HepG2 (cell line): ENCODE results near the gene ARL11. TPM values are rescaled to one million over a fixed set of nuclear protein-coding genes. Genes with fewer than 3 reads are reported as not detected.

Experiments
- BHLHE40 ChIP-seq: IDR thresholded peaks from 2 replicates; pipeline ENCODE4 v1.6.1; 2011; ENCODE audit warnings: low read length, improper control_type of control experiment
- HHEX ChIP-seq: IDR thresholded peaks from 2 replicates; pipeline ENCODE4 v1.6.1; 2016; ENCODE audit warnings: control low read depth
- KIAA2018 ChIP-seq: sonication (generic); formaldehyde crosslinking; IDR thresholded peaks from 2 replicates; pipeline ENCODE4 v1.5.0; 2020; ENCODE audit warnings: mild to moderate bottlenecking, missing genetic modification reagents, borderline replicate concordance
- RFXANK ChIP-seq: IDR thresholded peaks from 2 replicates; pipeline ENCODE4 v1.6.1; 2016
- SMYD3 ChIP-seq: sonication (generic); formaldehyde crosslinking; IDR thresholded peaks from 2 replicates; pipeline ENCODE4 v1.8.1; 2023; ENCODE audit warnings: mild to moderate bottlenecking, missing genetic modification reagents
- YY1 ChIP-seq: IDR thresholded peaks from 2 replicates; pipeline ENCODE4 v1.6.1; 2011; ENCODE audit warnings: low read length, low read depth, moderate library complexity, mild to moderate bottlenecking; ENCODE audit not compliant: insufficient read depth, insufficient replicate concordance
- ZBTB25 ChIP-seq: IDR thresholded peaks from 2 replicates; pipeline ENCODE4 v1.6.1; 2018; ENCODE audit warnings: missing genetic modification reagents
- ZNF276 ChIP-seq: sonication (generic); formaldehyde crosslinking; IDR thresholded peaks from 2 replicates; pipeline ENCODE4 v1.4.0; 2020; ENCODE audit warnings: mild to moderate bottlenecking, low read depth, missing genetic modification reagents
- ZNF281 ChIP-seq: sonication (generic); formaldehyde crosslinking; IDR thresholded peaks from 2 replicates; pipeline ENCODE4 v1.4.0; 2020; ENCODE audit warnings: missing genetic modification reagents, borderline replicate concordance
- ZNF615 ChIP-seq: sonication (generic); formaldehyde crosslinking; IDR thresholded peaks from 2 replicates; pipeline ENCODE4 v1.5.0; 2020; ENCODE audit warnings: mild to moderate bottlenecking, missing genetic modification reagents, borderline replicate concordance
- ZNF724P ChIP-seq: sonication (generic); formaldehyde crosslinking; IDR thresholded peaks from 2 replicates; pipeline ENCODE4 v1.8.0; 2022; ENCODE audit warnings: missing genetic modification reagents, borderline replicate concordance
- polyA plus RNA-seq, 8 experiments: library from polyadenylated mRNA; depleted of rRNA in 3 of 8; stranded (reverse) in 7 of 8; unstranded in 1 of 8; fragments of >200 nt; fragmentation: Illumina TruSeq in 4 of 8; extraction: Trizol in 4 of 8; gene quantifications; 2 replicates each; pipeline versions ENCODE4 v1.2.1 to v1.2.3, GENCODE V29; 2011 to 2016; ENCODE audit warnings: low read depth in 4 of 8, missing spikeins in 1 of 8, mixed read lengths in 1 of 8; ENCODE audit not compliant: insufficient read depth in 1 of 8
- total RNA-seq, 5 experiments: library from RNA; depleted of rRNA; stranded (reverse); fragments of >200 nt; fragmentation: Illumina TruSeq; extraction: Trizol; gene quantifications; 2 replicates each; pipeline ENCODE4 v1.2.3, GENCODE V29; 2016; ENCODE audit warnings: low read depth in 1 of 5

Gene ARL11
- total and polyA plus RNA-seq, 2 of the 13 experiments (the other 11 are each of a cell fraction or from before 2014, with no cell fraction given), result 0.04 to 0.22 TPM

GRCh38 chr13:49606747-49607648 is 21.3 kb upstream of the ARL11 start (continued):
- TF ChIP-seq BHLHE40 (0 out of 2 replicates have a peak, but pooled peaks have one; percentile 30), ZNF281 (no peak), YY1 (peak; percentile 38), ZBTB25 (no peak), ZNF615 (no peak), KIAA2018 (CRISPR knock-in tag) (no peak), RFXANK (CRISPR knock-in tag) (no peak), ZNF724P (CRISPR knock-in tag) (no peak), HHEX (no peak), SMYD3 (no peak), ZNF276 (no peak)
